Keratinocyte (primary cell): ENCODE measurements around the gene ZBTB24. TPM values are rescaled to one million over a fixed set of nuclear protein-coding genes. Genes with fewer than 3 reads are reported as not detected.
A peak's percentile ranks its signal among the peaks of the same experiment; 100 is the strongest.

Source experiments
- DNase-seq: peaks from one replicate; pipeline ENCODE4 v3.0.0-alpha.2; 2011; ENCODE audit warnings: low read depth, missing footprints, low spot score
- FAIRE-seq: peaks from 2 replicates; lab custom pipeline; 2011; peaks lifted over from hg19 to GRCh38; lab: Jason Lieb, UNC
- H2AFZ ChIP-seq: 2 replicates; pipeline ENCODE4 v1.6.0; 2012; ENCODE audit warnings: low read length, control low read depth, inconsistent platforms; ENCODE audit not compliant: control insufficient read depth
- H3K27ac ChIP-seq: 2 replicates; pipeline ENCODE4 v1.5.1; 2011; ENCODE audit warnings: low read length; ENCODE audit not compliant: control insufficient read depth, insufficient read depth
- H3K27me3 ChIP-seq: 3 replicates; pipeline ENCODE4 v1.6.0; 2011; ENCODE audit warnings: low read length; ENCODE audit not compliant: control insufficient read depth, insufficient read depth; ENCODE audit errors: extremely low read depth
- H3K36me3 ChIP-seq, 2 experiments: 2 replicates in 1 of 2; 3 replicates in 1 of 2; pipeline ENCODE4 v1.5.1; 2011; ENCODE audit warnings: low read length in 2 of 2, mild to moderate bottlenecking in 1 of 2; ENCODE audit not compliant: control insufficient read depth in 2 of 2, insufficient read depth in 2 of 2; ENCODE audit errors: extremely low read depth in 1 of 2
- H3K4me1 ChIP-seq: 3 replicates; pipeline ENCODE4 v1.5.1; 2011; ENCODE audit warnings: low read length; ENCODE audit not compliant: control insufficient read depth, insufficient read depth; ENCODE audit errors: extremely low read depth
- H3K4me2 ChIP-seq: 3 replicates; pipeline ENCODE4 v1.6.0; 2011; ENCODE audit warnings: low read depth, low read length; ENCODE audit not compliant: control insufficient read depth, insufficient read depth; ENCODE audit errors: extremely low read depth
- H3K4me3 ChIP-seq, 3 experiments: fragments of 200-600 bp in 1 of 3; sonication (generic) in 1 of 3; 2 replicates in 2 of 3; 3 replicates in 1 of 3; pipeline ENCODE4 v1.5.1; 2011 to 2016; ENCODE audit warnings: low read length in 3 of 3, mild to moderate bottlenecking in 3 of 3, control low read depth in 2 of 3, inconsistent platforms in 1 of 3, low read depth in 1 of 3, mixed read lengths in 1 of 3, mixed run types in 1 of 3, moderate library complexity in 1 of 3; ENCODE audit not compliant: control insufficient read depth in 2 of 3, insufficient read depth in 2 of 3; ENCODE audit errors: extremely low read depth in 1 of 3
- H3K79me2 ChIP-seq: 2 replicates; pipeline ENCODE4 v1.6.0; 2012; ENCODE audit warnings: low read length; ENCODE audit not compliant: control insufficient read depth, insufficient read depth
- H3K9ac ChIP-seq: 3 replicates; pipeline ENCODE4 v1.6.0; 2011; ENCODE audit warnings: low read length; ENCODE audit not compliant: control insufficient read depth, insufficient read depth; ENCODE audit errors: extremely low read depth
- H3K9me1 ChIP-seq: 3 replicates; pipeline ENCODE4 v1.6.0; 2011; ENCODE audit warnings: low read length; ENCODE audit not compliant: control insufficient read depth, insufficient read depth; ENCODE audit errors: extremely low read depth
- H3K9me3 ChIP-seq: 2 replicates; pipeline ENCODE4 v1.5.1; 2012; ENCODE audit warnings: low read depth, low read length; ENCODE audit not compliant: control insufficient read depth
- H4K20me1 ChIP-seq: 3 replicates; pipeline ENCODE4 v1.6.0; 2011; ENCODE audit warnings: low read length; ENCODE audit not compliant: control insufficient read depth, insufficient read depth; ENCODE audit errors: extremely low read depth
- EZH2 ChIP-seq: IDR thresholded peaks from one replicate; pipeline ENCODE4 v1.6.1; 2012; ENCODE audit warnings: inconsistent platforms, mild to moderate bottlenecking, low read length, moderate library complexity
- dilution Hi-C: fragments of 300-500 bp; cut with MboI; formaldehyde crosslinking; loops from one replicate; pipeline ENCODE4 v1.7.0; 2020; ENCODE audit warnings: low sequenced_read_pairs; ENCODE audit not compliant: extremely low pct_ligation_motif_present
- polyA plus RNA-seq, 5 experiments: library from polyadenylated mRNA; depleted of rRNA in 3 of 5; stranded (reverse) in 3 of 5; stranded (forward) in 1 of 5; unstranded in 1 of 5; fragments of >200 nt; gene quantifications; 1 replicate in 1 of 5; 2 replicates in 3 of 5; 3 replicates in 1 of 5; pipeline versions ENCODE4 v1.2.1 to v1.2.3, GENCODE V29; 2011 to 2012; ENCODE audit warnings: missing spikeins in 2 of 5, low read depth in 1 of 5, low replicate concordance in 1 of 5
- TF ChIP-seq, protein P1 (sequence below), 3 experiments: IDR thresholded peaks in 1 of 3; conservative IDR thresholded peaks in 1 of 3; optimal IDR thresholded peaks in 1 of 3; 2 replicates in 2 of 3; 3 replicates in 1 of 3; pipeline versions ENCODE3 to v1.5.1; 2011; ENCODE audit warnings: low read length in 3 of 3, mild to moderate bottlenecking in 3 of 3, moderate library complexity in 2 of 3, control low read depth in 1 of 3, inconsistent platforms in 1 of 3; ENCODE audit not compliant: insufficient read depth in 2 of 3; ENCODE audit errors: extremely low read depth in 1 of 3

The ZBTB24 gene
- polyA plus RNA-seq, 1 donor (not counting 4 experiments of a cell fraction or from before 2014, with no cell fraction given) = 4.6 TPM

DNA sequence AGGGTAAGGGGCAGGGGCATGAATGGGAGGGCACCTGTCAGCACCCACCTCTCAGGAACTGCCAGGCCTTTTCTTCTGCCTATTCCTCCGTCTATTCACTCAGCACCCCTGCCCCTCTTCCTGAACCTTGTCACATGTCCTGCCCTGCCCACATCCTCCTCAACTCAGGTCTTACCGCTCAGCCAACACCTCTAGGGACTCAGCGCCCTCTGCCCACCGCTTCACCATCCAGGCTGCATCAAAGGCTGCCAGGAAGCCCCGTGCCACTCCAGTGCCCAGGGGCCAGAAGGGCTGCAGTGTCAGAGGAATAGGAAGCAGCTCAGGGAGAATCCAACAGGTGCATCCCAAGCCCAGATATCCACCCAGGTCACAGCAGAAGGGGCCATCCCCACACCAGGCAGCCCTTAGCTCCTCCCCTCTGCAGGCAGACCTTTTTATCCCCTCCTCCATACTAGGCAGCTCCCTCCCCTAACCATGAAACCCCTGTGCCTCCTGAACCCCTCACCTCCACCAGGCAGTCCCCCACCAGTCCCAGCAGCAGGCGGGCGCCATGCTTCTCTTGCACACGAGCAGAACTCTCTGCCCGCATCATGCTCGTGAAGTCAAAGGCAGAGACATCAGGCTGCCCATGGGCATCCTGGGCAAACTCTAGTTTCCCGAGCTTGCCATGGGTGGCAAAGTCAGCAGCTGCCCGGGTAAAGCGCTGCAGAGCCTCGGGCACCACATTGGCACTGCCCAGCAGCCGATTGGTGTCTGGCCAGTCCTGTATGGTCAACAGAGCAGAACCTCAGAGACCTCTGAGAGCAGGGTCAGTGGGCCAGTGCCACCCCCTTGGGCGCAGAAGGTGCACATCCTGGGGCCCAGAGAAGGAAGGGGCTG, 33.0 kb downstream of the ZBTB24 start:
- Histone ChIP-seq H3K27ac (no peak overlapping the region), H3K9me1 (no peaks in the 10 kb centered on the region), H4K20me1 (no peaks in the 10 kb centered on the region), H3K4me3 (no peak overlapping the region), H3K79me2 (peaks cover 2% of the 10 kb centered on the region), H3K4me2 (no peak overlapping the region), H3K4me1 (peaks cover 3% of the 10 kb centered on the region), H2AFZ (no peak overlapping the region), H3K36me3 (peaks cover 25 to 33% of the 10 kb centered on the region in 2 experiments), H3K9me3 (no peaks in the 10 kb centered on the region), H3K9ac (no peak overlapping the region), H3K27me3 (no peaks in the 10 kb centered on the region)
- FAIRE-seq (no peak), DNase-seq (no peak)
- TF ChIP-seq EZH2 = no peak
- TF ChIP-seq, protein P1, sequence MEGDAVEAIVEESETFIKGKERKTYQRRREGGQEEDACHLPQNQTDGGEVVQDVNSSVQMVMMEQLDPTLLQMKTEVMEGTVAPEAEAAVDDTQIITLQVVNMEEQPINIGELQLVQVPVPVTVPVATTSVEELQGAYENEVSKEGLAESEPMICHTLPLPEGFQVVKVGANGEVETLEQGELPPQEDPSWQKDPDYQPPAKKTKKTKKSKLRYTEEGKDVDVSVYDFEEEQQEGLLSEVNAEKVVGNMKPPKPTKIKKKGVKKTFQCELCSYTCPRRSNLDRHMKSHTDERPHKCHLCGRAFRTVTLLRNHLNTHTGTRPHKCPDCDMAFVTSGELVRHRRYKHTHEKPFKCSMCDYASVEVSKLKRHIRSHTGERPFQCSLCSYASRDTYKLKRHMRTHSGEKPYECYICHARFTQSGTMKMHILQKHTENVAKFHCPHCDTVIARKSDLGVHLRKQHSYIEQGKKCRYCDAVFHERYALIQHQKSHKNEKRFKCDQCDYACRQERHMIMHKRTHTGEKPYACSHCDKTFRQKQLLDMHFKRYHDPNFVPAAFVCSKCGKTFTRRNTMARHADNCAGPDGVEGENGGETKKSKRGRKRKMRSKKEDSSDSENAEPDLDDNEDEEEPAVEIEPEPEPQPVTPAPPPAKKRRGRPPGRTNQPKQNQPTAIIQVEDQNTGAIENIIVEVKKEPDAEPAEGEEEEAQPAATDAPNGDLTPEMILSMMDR (optimal IDR thresholded peaks at IDR 0.05 in 1 of 3, IDR thresholded peaks at IDR 0.05 in 1 of 3, conservative IDR thresholded peaks at IDR 0.05 in 1 of 3; ENCODE audit: extremely low read depth in 1 of 3, insufficient read depth in 2 of 3, low read length in 3 of 3) = no peak
- dilution Hi-C loops = no loop called here

DNA sequence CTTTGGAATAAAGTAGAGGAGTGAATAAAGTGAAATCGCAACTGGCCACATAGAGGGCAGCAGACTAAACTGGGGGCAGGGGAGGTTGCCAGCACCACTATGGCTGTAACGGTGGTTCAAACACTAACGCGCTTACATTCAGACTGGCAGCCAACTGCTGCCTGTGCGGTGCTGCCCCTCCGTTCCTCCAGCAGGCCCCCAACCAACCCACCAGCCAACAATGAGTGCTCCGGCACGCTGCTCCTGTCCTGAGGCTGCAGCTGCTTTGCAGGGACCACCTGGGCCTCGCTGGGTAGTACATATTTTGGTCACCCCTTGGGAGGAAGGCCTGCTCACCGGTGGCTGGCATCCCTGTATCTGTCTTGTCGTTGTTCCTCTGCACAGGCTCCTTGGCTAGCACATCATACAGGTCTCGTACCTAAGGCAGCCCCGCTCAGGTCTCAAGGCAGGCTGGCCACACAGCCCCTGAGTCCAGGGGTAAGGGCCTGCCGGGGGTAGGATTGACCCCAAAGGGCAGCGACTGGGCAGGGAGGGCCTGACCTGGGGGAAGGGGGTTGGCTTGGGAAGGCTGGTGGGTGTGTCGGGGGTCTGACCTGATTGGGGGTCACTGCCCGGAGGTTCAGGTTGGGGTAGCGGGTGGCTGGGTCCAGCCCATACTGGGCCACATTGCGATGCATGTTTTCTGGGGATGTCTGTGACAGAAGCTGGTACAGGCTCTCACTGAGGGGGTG, 33.8 kb downstream of the ZBTB24 start:
- peaks cover 29 to 40% of the 10 kb centered on the region in 2 experiments for H3K36me3 ChIP-seq
- no peak overlapping the region for H2AFZ ChIP-seq
- H3K9me3 ChIP-seq = no peaks in the 10 kb centered on the region
- TF ChIP-seq EZH2 = no peak
- TF ChIP-seq, protein P1 (optimal IDR thresholded peaks at IDR 0.05 in 1 of 3, IDR thresholded peaks at IDR 0.05 in 1 of 3, conservative IDR thresholded peaks at IDR 0.05 in 1 of 3; ENCODE audit: extremely low read depth in 1 of 3, insufficient read depth in 2 of 3, low read length in 3 of 3) = peak in 1 of 3 experiments; percentile 9
- FAIRE-seq (no peak), DNase-seq (no peak)
- dilution Hi-C loops = no loop called here
- no peaks in the 10 kb centered on the region for H4K20me1 ChIP-seq
- H3K4me1 ChIP-seq = no peaks in the 10 kb centered on the region
- H3K27ac ChIP-seq = no peak overlapping the region
- no peak overlapping the region for H3K4me3 ChIP-seq
- H3K9ac ChIP-seq = no peak overlapping the region
- no peak overlapping the region for H3K4me2 ChIP-seq
- H3K79me2 ChIP-seq = no peaks in the 10 kb centered on the region
- no peaks in the 10 kb centered on the region for H3K9me1 ChIP-seq
- no peaks in the 10 kb centered on the region for H3K27me3 ChIP-seq
